ENCODE data around the gene NUP58. TPM values are rescaled to one million over a fixed set of nuclear protein-coding genes. Genes with fewer than 3 reads are reported as not detected.
A peak's percentile ranks its signal among the peaks of the same experiment; 100 is the strongest.

NUP58 gene
- total RNA-seq, 1 experiment from 2014 or later, result 101 TPM

GRCh38 chr13:25291691-25292090, 9.7 kb upstream of the NUP58 start:
- CTCF ChIA-PET, result no interaction called here
- POLR2A ChIA-PET (ENCODE audit: low non-redundant PET), result no interaction called here
- peaks cover 33% of the 10 kb centered on the region for H3K4me1 ChIP-seq (ENCODE audit: insufficient read depth, low read length, poor library complexity, severe bottlenecking)
- H3K36me3 ChIP-seq (ENCODE audit: insufficient read depth, low read length, poor library complexity, severe bottlenecking), result no peaks in the 10 kb centered on the region
- TF ChIP-seq EZH2 (IDR thresholded peaks at IDR 0.05; ENCODE audit: borderline replicate concordance, low read depth, low read length, poor library complexity, severe bottlenecking) (no peak), CTCF (conservative IDR thresholded peaks at IDR 0.05; ENCODE audit: low read depth, low read length) (no peak)
- H3K4me3 ChIP-seq (ENCODE audit: low read depth, low read length, poor library complexity, severe bottlenecking), result no peak overlapping the region
- H3K27me3 ChIP-seq (replicated peaks; ENCODE audit: insufficient read depth, low read depth, low read length, poor library complexity), result no peaks in the 10 kb centered on the region
- BruUV-seq (replicated peaks), result no TSS peak
- peak overlapping the region; percentile 49 for H3K27ac ChIP-seq (ENCODE audit: low read depth, low read length, poor library complexity, severe bottlenecking)
- H3K9me3 ChIP-seq (ENCODE audit: low read depth, low read length, poor library complexity, severe bottlenecking), result no peaks in the 10 kb centered on the region
- DNase-seq (ENCODE audit: low spot score), result no peak
- intact Hi-C loops (cut with micrococcal nuclease; ENCODE audit: unreplicated experiment), result no loop called here

- intact Hi-C loops (cut with micrococcal nuclease; ENCODE audit: unreplicated experiment), result no loop called here
- Histone ChIP-seq H3K36me3 (ENCODE audit: insufficient read depth, low read length, poor library complexity, severe bottlenecking) (no peaks in the 10 kb centered on the region), H3K4me1 (ENCODE audit: insufficient read depth, low read length, poor library complexity, severe bottlenecking) (peaks cover 33% of the 10 kb centered on the region), H3K27me3 (replicated peaks; ENCODE audit: insufficient read depth, low read depth, low read length, poor library complexity) (no peaks in the 10 kb centered on the region), H3K4me3 (ENCODE audit: low read depth, low read length, poor library complexity, severe bottlenecking) (no peak overlapping the region), H3K27ac (ENCODE audit: low read depth, low read length, poor library complexity, severe bottlenecking) (peak overlapping the region; percentile 49), H3K9me3 (ENCODE audit: low read depth, low read length, poor library complexity, severe bottlenecking) (no peaks in the 10 kb centered on the region)
- BruUV-seq (replicated peaks), result no TSS peak
- ChIA-PET POLR2A (ENCODE audit: low non-redundant PET) (no interaction called here), CTCF (no interaction called here)
- no peak for TF ChIP-seq EZH2 (IDR thresholded peaks at IDR 0.05; ENCODE audit: borderline replicate concordance, low read depth, low read length, poor library complexity, severe bottlenecking)
- no peak for TF ChIP-seq CTCF (conservative IDR thresholded peaks at IDR 0.05; ENCODE audit: low read depth, low read length)
- DNase-seq (ENCODE audit: low spot score), result peak; percentile 80
Measured at GRCh38 chr13:25292301-25292700, 9.1 kb upstream of the NUP58 start.

GRCh38 chr13:25295228-25295627, 6.2 kb upstream of the NUP58 start:
- Histone ChIP-seq H3K9me3 (ENCODE audit: low read depth, low read length, poor library complexity, severe bottlenecking) (no peaks in the 10 kb centered on the region), H3K27me3 (replicated peaks; ENCODE audit: insufficient read depth, low read depth, low read length, poor library complexity) (no peaks in the 10 kb centered on the region), H3K4me1 (ENCODE audit: insufficient read depth, low read length, poor library complexity, severe bottlenecking) (peaks cover 18% of the 10 kb centered on the region), H3K27ac (ENCODE audit: low read depth, low read length, poor library complexity, severe bottlenecking) (no peak overlapping the region), H3K4me3 (ENCODE audit: low read depth, low read length, poor library complexity, severe bottlenecking) (no peak overlapping the region), H3K36me3 (ENCODE audit: insufficient read depth, low read length, poor library complexity, severe bottlenecking) (no peaks in the 10 kb centered on the region)
- intact Hi-C loops (cut with micrococcal nuclease; ENCODE audit: unreplicated experiment), result no loop called here
- DNase-seq (ENCODE audit: low spot score), result no peak
- ChIA-PET CTCF (no interaction called here), POLR2A (ENCODE audit: low non-redundant PET) (no interaction called here)
- BruUV-seq (replicated peaks), result no TSS peak
- no peak for TF ChIP-seq EZH2 (IDR thresholded peaks at IDR 0.05; ENCODE audit: borderline replicate concordance, low read depth, low read length, poor library complexity, severe bottlenecking)
- no peak for TF ChIP-seq CTCF (conservative IDR thresholded peaks at IDR 0.05; ENCODE audit: low read depth, low read length)
